ENCODE results near the gene PACRGL.

DNA sequence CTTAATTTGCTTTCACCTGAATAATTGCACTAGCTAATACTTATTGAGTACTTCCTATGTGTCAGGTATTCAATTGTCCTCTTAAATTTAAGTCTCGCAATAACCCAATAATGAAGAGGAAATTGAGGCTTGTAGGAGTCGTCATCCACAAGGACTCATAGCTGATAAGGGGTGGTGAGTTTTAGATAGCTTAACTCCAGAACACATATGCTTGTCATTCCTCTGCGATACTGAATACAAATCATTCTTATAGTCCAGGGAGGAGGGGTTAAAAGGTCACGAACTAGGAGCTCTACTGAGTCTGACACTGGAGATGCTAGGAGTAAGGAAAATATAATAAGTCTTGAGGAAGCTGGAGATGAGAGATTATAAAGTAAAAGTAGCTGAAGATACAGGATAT, 1.4 kb upstream of the PACRGL start:
- TF ChIP-seq ZNF274 (IDR thresholded peaks at IDR 0.05; ENCODE audit: low read depth, low read length) (no peak), SUZ12 (IDR thresholded peaks at IDR 0.05; ENCODE audit: extremely low read depth, insufficient read depth, insufficient read length) (no peak)

Measured in NT2/D1 (cell line).